Measurements from ENCODE around the gene ANHX.

Gene ANHX

GRCh38 chr12:133202493-133203343 lies 33.0 kb downstream of the ANHX start:
- DNase-seq, result no peak

- no peak for DNase-seq
Observed at GRCh38 chr12:133201888-133202287, 33.8 kb downstream of the ANHX start.

GRCh38 chr12:133192847-133193246 lies 42.8 kb downstream of the ANHX start:
- DNase-seq, result no peak

- DNase-seq, result no peak
Observed at GRCh38 chr12:133190176-133190575, 45.5 kb downstream of the ANHX start.

- peak; percentile 94 for DNase-seq
Observed at GRCh38 chr12:133181238-133181959, 54.3 kb downstream of the ANHX start, which contains the start of gene ZNF268. TSS of gene ZNF268 (plus strand) at chr12:133181495. CDS start at chr12:133181998, 503 bp downstream.

- no peak for DNase-seq
Observed at GRCh38 chr12:133180669-133181068, 55.0 kb downstream of the ANHX start.

- no peak for DNase-seq
Observed at GRCh38 chr12:133174901-133175300, 60.8 kb downstream of the ANHX start.

- DNase-seq, result no peak
Observed at GRCh38 chr12:133172491-133172890, 63.2 kb downstream of the ANHX start.

All from activated CD4-positive, alpha-beta T cell treated with anti-CD3 and anti-CD28 coated beads, Interleukin-2, Interleukin-6, amounts not matched to agents 100 ng/mL and 50 ng/mL, durations not matched to agents 16 hours and 8 hours (primary cell).